ENCODE results near the gene CEP250. TPM values are rescaled to one million over a fixed set of nuclear protein-coding genes. Genes with fewer than 3 reads are reported as not detected.
"Not testable (repeated sequence)": the region's sequence is repeated elsewhere in the genome, so short reads cannot be mapped to it uniquely, and the experiment has no call there.

The CEP250 gene
- total RNA-seq, 1 donor from 2014 or later = 15.3 TPM

GRCh38 chr20:35515949-35516645, 60.7 kb downstream of the CEP250 start:
- Histone ChIP-seq H3K27me3 (ENCODE audit: low read depth) (no peaks in the 10 kb centered on the region), H3K9me3 (replicated peaks) (no peaks in the 10 kb centered on the region), H3K27ac (replicated peaks) (no peak overlapping the region), H3K36me3 (peaks cover 7% of the 10 kb centered on the region), H3K4me3 (no peak overlapping the region), H3K4me1 (peaks cover 14% of the 10 kb centered on the region)
- no peak for TF ChIP-seq CTCF (IDR thresholded peaks at IDR 0.05; ENCODE audit: borderline replicate concordance)
- DNase-seq = no peak
- intact Hi-C loops (cut with micrococcal nuclease) = no loop called here

- no peaks in the 10 kb centered on the region for H3K36me3 ChIP-seq
- TF ChIP-seq CTCF (IDR thresholded peaks at IDR 0.05; ENCODE audit: borderline replicate concordance) = no peak
- H3K9me3 ChIP-seq (replicated peaks) = no peaks in the 10 kb centered on the region
- H3K4me1 ChIP-seq = peaks cover 11% of the 10 kb centered on the region
- intact Hi-C loops (cut with micrococcal nuclease) = no loop called here
- no peak overlapping the region for H3K27ac ChIP-seq (replicated peaks)
- peak; percentile 20 for DNase-seq
- H3K4me3 ChIP-seq = no peak overlapping the region
- H3K27me3 ChIP-seq (ENCODE audit: low read depth) = no peaks in the 10 kb centered on the region
Measured at GRCh38 chr20:35517125-35517524, 61.7 kb downstream of the CEP250 start.

GRCh38 chr20:35517767-35518166, 62.4 kb downstream of the CEP250 start:
- DNase-seq; H3K27me3 ChIP-seq (ENCODE audit: low read depth); H3K4me3 ChIP-seq; H3K27ac ChIP-seq (replicated peaks); H3K4me1 ChIP-seq; intact Hi-C loops (cut with micrococcal nuclease); H3K36me3 ChIP-seq; H3K9me3 ChIP-seq (replicated peaks): not testable (repeated sequence)

GRCh38 chr20:35518955-35519354, 63.6 kb downstream of the CEP250 start:
- no peaks in the 10 kb centered on the region for H3K27me3 ChIP-seq (ENCODE audit: low read depth)
- no peaks in the 10 kb centered on the region for H3K36me3 ChIP-seq
- intact Hi-C loops (cut with micrococcal nuclease) = no loop called here
- peaks cover 10% of the 10 kb centered on the region for H3K4me1 ChIP-seq
- H3K27ac ChIP-seq (replicated peaks) = no peak overlapping the region
- no peak overlapping the region for H3K4me3 ChIP-seq
- TF ChIP-seq CTCF (IDR thresholded peaks at IDR 0.05; ENCODE audit: borderline replicate concordance) = no peak
- no peaks in the 10 kb centered on the region for H3K9me3 ChIP-seq (replicated peaks)
- DNase-seq = no peak

- no peaks in the 10 kb centered on the region for H3K27me3 ChIP-seq (ENCODE audit: low read depth)
- no peaks in the 10 kb centered on the region for H3K9me3 ChIP-seq (replicated peaks)
- DNase-seq = no peak
- H3K4me3 ChIP-seq = no peak overlapping the region
- no peak overlapping the region for H3K27ac ChIP-seq (replicated peaks)
- H3K4me1 ChIP-seq = no peaks in the 10 kb centered on the region
- TF ChIP-seq CTCF (IDR thresholded peaks at IDR 0.05; ENCODE audit: borderline replicate concordance) = peak; percentile 55
- no peaks in the 10 kb centered on the region for H3K36me3 ChIP-seq
- intact Hi-C loops (cut with micrococcal nuclease) = no loop called here
Measured at GRCh38 chr20:35523298-35523888, 68.0 kb downstream of the CEP250 start.

- no peak overlapping the region for H3K27ac ChIP-seq (replicated peaks)
- H3K27me3 ChIP-seq (ENCODE audit: low read depth) = no peaks in the 10 kb centered on the region
- no peaks in the 10 kb centered on the region for H3K36me3 ChIP-seq
- no peak overlapping the region for H3K4me3 ChIP-seq
- intact Hi-C loops (cut with micrococcal nuclease) = no loop called here
- no peak for TF ChIP-seq CTCF (IDR thresholded peaks at IDR 0.05; ENCODE audit: borderline replicate concordance)
- no peaks in the 10 kb centered on the region for H3K9me3 ChIP-seq (replicated peaks)
- DNase-seq = no peak
- H3K4me1 ChIP-seq = no peaks in the 10 kb centered on the region
Measured at GRCh38 chr20:35525639-35526038, 70.2 kb downstream of the CEP250 start.
